H9 (cell line): ENCODE measurements around the gene RBM33. TPM values are rescaled to one million over a fixed set of nuclear protein-coding genes. Genes with fewer than 3 reads are reported as not detected.
A peak's percentile ranks its signal among the peaks of the same experiment; 100 is the strongest.

Source experiments
- DNase-seq: peaks from one replicate; pipeline ENCODE4 v3.0.0-alpha.2; 2017
- H2AFZ ChIP-seq: one replicate; pipeline ENCODE4 v1.6.1; 2013; ENCODE audit warnings: mild to moderate bottlenecking, low read length, control low read depth, moderate library complexity
- H2AK5ac ChIP-seq: 2 replicates; pipeline ENCODE4 v1.6.1; 2013; ENCODE audit warnings: low read length, control low read depth, mixed read lengths; ENCODE audit not compliant: insufficient read length
- H2BK120ac ChIP-seq: one replicate; pipeline ENCODE4 v1.6.1; 2013; ENCODE audit warnings: low read depth, mild to moderate bottlenecking, low read length, control low read depth, inconsistent platforms; ENCODE audit not compliant: poor library complexity, severe bottlenecking
- H2BK12ac ChIP-seq: 2 replicates; pipeline ENCODE4 v1.6.1; 2013; ENCODE audit warnings: low read length, control low read depth, mixed read lengths, low read depth; ENCODE audit not compliant: insufficient read length
- H2BK15ac ChIP-seq: 2 replicates; pipeline ENCODE4 v1.6.1; 2013; ENCODE audit warnings: low read depth, low read length, control low read depth
- H2BK20ac ChIP-seq: one replicate; pipeline ENCODE4 v1.6.1; 2013; ENCODE audit warnings: low read depth, mild to moderate bottlenecking, low read length, control low read depth, inconsistent platforms; ENCODE audit not compliant: poor library complexity, severe bottlenecking
- H2BK5ac ChIP-seq: 2 replicates; pipeline ENCODE4 v1.6.1; 2013; ENCODE audit warnings: low read length, control low read depth, mixed read lengths; ENCODE audit not compliant: insufficient read length
- H3K14ac ChIP-seq: 2 replicates; pipeline ENCODE4 v1.6.1; 2013; ENCODE audit warnings: low read length, control low read depth; ENCODE audit not compliant: insufficient read depth
- H3K18ac ChIP-seq: 2 replicates; pipeline ENCODE4 v1.6.1; 2013; ENCODE audit warnings: low read depth, mild to moderate bottlenecking, mixed read lengths, low read length, control low read depth; ENCODE audit not compliant: insufficient read length
- H3K23ac ChIP-seq: 2 replicates; pipeline ENCODE4 v1.6.1; 2013; ENCODE audit warnings: low read length, control low read depth, mixed read lengths, low read depth; ENCODE audit not compliant: insufficient read length
- H3K23me2 ChIP-seq: 2 replicates; pipeline ENCODE4 v1.6.1; 2013; ENCODE audit warnings: low read depth, mild to moderate bottlenecking, mixed read lengths, low read length, control low read depth; ENCODE audit not compliant: insufficient read length, poor library complexity, severe bottlenecking
- H3K27ac ChIP-seq: 2 replicates; pipeline ENCODE4 v1.5.1; 2013; ENCODE audit warnings: low read length, control low read depth, mixed read lengths, low read depth; ENCODE audit not compliant: insufficient read length
- H3K27me3 ChIP-seq: 2 replicates; pipeline ENCODE4 v1.6.1; 2013; ENCODE audit warnings: low read length, control low read depth, inconsistent platforms; ENCODE audit not compliant: insufficient read depth
- H3K4ac ChIP-seq: 2 replicates; pipeline ENCODE4 v1.6.1; 2013; ENCODE audit warnings: low read depth, mild to moderate bottlenecking, control low read depth, inconsistent platforms, low read length, moderate library complexity
- H3K4me1 ChIP-seq: 2 replicates; pipeline ENCODE4 v1.6.1; 2013; ENCODE audit warnings: low read length, control low read depth, inconsistent platforms; ENCODE audit not compliant: insufficient read depth
- H3K4me2 ChIP-seq: 2 replicates; pipeline ENCODE4 v1.6.1; 2013; ENCODE audit warnings: low read length, control low read depth, mixed read lengths; ENCODE audit not compliant: insufficient read length, insufficient read depth
- H3K56ac ChIP-seq: 2 replicates; pipeline ENCODE4 v1.6.1; 2013; ENCODE audit warnings: low read depth, mild to moderate bottlenecking, mixed read lengths, low read length, control low read depth; ENCODE audit not compliant: insufficient read length
- H3K79me1 ChIP-seq: 2 replicates; pipeline ENCODE4 v1.6.1; 2013; ENCODE audit warnings: low read depth, mild to moderate bottlenecking, moderate library complexity, low read length, control low read depth, inconsistent platforms; ENCODE audit not compliant: insufficient read depth, poor library complexity, severe bottlenecking
- H3K79me2 ChIP-seq: 2 replicates; pipeline ENCODE4 v1.6.1; 2013; ENCODE audit warnings: low read length, control low read depth, inconsistent platforms; ENCODE audit not compliant: insufficient read depth
- H3K9ac ChIP-seq: 2 replicates; pipeline ENCODE4 v1.6.1; 2013; ENCODE audit warnings: low read length, control low read depth, mixed read lengths; ENCODE audit not compliant: insufficient read length; ENCODE audit errors: extremely low read depth
- H3K9me3 ChIP-seq: one replicate; pipeline ENCODE4 v1.6.1; 2013; ENCODE audit warnings: low read depth, low read length, inconsistent platforms; ENCODE audit not compliant: control insufficient read depth
- H3T11ph ChIP-seq: one replicate; pipeline ENCODE4 v1.6.1; 2013; ENCODE audit warnings: mild to moderate bottlenecking, low read length, control low read depth, inconsistent platforms
- H4K20me1 ChIP-seq: one replicate; pipeline ENCODE4 v1.6.1; 2013; ENCODE audit not compliant: control insufficient read depth, insufficient read length, insufficient read depth
- H4K5ac ChIP-seq: 2 replicates; pipeline ENCODE4 v1.6.1; 2013; ENCODE audit warnings: low read depth, mild to moderate bottlenecking, mixed read lengths, low read length, control low read depth; ENCODE audit not compliant: insufficient read length
- H4K8ac ChIP-seq: replicated peaks from 2 replicates; pipeline ENCODE4 v1.6.1; 2013; ENCODE audit warnings: low read length, control low read depth, mixed read lengths, low read depth; ENCODE audit not compliant: insufficient read length
- H4K91ac ChIP-seq: 2 replicates; pipeline ENCODE4 v1.6.1; 2013; ENCODE audit warnings: low read depth, mild to moderate bottlenecking, moderate library complexity, mixed read lengths, low read length, control low read depth; ENCODE audit not compliant: insufficient read length
- H3K27ac Mint-ChIP-seq, 3 experiments: 2 replicates in 2 of 3; 3 replicates in 1 of 3; pipeline ENCODE4 v1.8.0; 2020 to 2021; ENCODE audit warnings: mixed read lengths in 3 of 3, mild to moderate bottlenecking in 1 of 3, moderate library complexity in 1 of 3
- H3K27me3 Mint-ChIP-seq: 2 replicates; pipeline ENCODE4 v1.8.0; 2021; ENCODE audit warnings: low read depth, mild to moderate bottlenecking, moderate library complexity, mixed read lengths
- H3K36me3 Mint-ChIP-seq, 3 experiments: 2 replicates in 2 of 3; 3 replicates in 1 of 3; pipeline ENCODE4 v1.8.0; 2020 to 2021; ENCODE audit warnings: low read depth in 3 of 3, mixed read lengths in 3 of 3; ENCODE audit not compliant: insufficient read depth in 1 of 3
- H3K4me1 Mint-ChIP-seq, 2 experiments: 2 replicates each; pipeline ENCODE4 v1.8.0; 2020; ENCODE audit warnings: mixed read lengths in 2 of 2
- H3K4me3 Mint-ChIP-seq, 2 experiments: 2 replicates in 1 of 2; 3 replicates in 1 of 2; pipeline ENCODE4 v1.8.0; 2020 to 2021; ENCODE audit warnings: mild to moderate bottlenecking in 2 of 2, mixed read lengths in 2 of 2, moderate library complexity in 1 of 2
- H3K9me3 Mint-ChIP-seq, 2 experiments: 2 replicates in 1 of 2; 3 replicates in 1 of 2; pipeline ENCODE4 v1.8.0; 2020; ENCODE audit warnings: mild to moderate bottlenecking in 2 of 2, mixed read lengths in 2 of 2, moderate library complexity in 1 of 2
- WGBS: extraction: QIAGEN DNeasy Blood & Tissue Kit; methylation state at CpG from one replicate; pipeline ENCODE4 v1.1.7; 2013; ENCODE audit warnings: missing lambda C conversion rate, low lambda C conversion rate, mixed read lengths; ENCODE audit not compliant: insufficient read length; ENCODE audit errors: extremely low coverage; 5-methylcytosine and 5-hydroxymethylcytosine counted together
- total RNA-seq: library from RNA; stranded (reverse); gene quantifications from 2 replicates; pipeline ENCODE4 v1.2.1, GENCODE V29; 2021
- TF ChIP-seq, protein P1 (sequence below): fragments of 200-600 bp; sonication (generic); conservative IDR thresholded peaks from 3 replicates; pipeline ENCODE4 v1.8.0; 2021; ENCODE audit warnings: antibody characterized with exemption, mild to moderate bottlenecking

The RBM33 gene
- total RNA-seq, 1 experiment from 2014 or later, result 71.3 TPM

DNA sequence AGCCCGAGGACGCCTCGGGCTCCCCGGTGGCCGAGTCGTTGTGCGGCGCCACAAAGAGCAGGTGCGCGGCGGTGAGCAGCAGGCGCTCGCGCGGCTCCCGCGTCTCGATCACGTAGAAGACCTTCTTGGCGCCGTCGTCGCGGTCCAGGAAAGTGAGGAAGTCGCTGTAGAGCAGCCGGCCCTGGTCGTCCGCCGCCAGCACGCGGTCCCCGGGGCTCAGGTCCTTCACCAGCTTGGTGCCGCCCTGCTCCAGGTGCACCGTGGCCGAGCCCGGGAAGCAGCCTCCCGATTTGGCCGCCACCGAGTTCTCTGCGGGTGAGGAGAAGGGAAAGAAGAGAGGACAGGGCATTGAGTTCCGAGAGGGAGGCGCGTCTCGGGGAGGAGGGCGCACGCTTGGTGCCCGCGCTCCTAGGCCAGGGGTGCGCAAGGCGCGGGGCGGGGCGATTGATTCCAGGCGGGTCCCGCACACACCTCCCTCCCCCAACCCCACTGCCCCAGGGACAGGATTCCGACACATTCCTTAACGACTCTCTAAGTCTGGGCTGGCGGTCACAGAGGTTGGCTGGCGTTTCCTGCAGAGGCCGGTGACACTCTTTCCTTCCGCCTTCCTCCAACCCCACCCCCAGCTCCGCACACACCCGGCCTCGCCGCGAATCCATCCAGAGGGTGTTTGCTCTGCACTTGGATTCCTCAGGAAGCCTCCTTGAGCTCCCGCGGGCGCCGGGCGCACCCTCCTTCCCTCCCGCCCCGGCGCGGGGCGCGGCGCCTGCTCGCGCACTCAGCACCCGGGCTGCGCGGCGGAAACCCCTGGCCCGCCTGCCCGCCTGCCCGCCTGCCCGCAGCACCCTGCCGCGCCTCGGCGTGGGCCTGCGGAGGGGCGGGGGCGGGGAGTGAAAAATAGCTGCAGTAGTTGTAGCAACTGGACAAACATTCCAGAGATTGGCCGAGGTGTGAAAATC lies 159.2 kb downstream of the RBM33 start:
- peaks cover 91% of the 10 kb centered on the region for H3K27me3 Mint-ChIP-seq
- Histone ChIP-seq H3K23ac (no peak overlapping the region), H2BK12ac (no peak overlapping the region), H2AK5ac (no peak overlapping the region), H3K9ac (no peak overlapping the region), H2BK5ac (no peak overlapping the region), H3T11ph (no peak overlapping the region), H3K56ac (no peak overlapping the region), H4K91ac (no peak overlapping the region), H3K79me2 (no peaks in the 10 kb centered on the region), H2BK15ac (no peak overlapping the region), H4K5ac (no peak overlapping the region), H3K4me1 (no peaks in the 10 kb centered on the region; the same call in 1 of the 2 replicates), H2BK20ac (no peak overlapping the region), H3K79me1 (no peaks in the 10 kb centered on the region), H3K9me3 (no peaks in the 10 kb centered on the region), H2BK120ac (no peak overlapping the region), H3K27ac (no peak overlapping the region), H4K20me1 (no peaks in the 10 kb centered on the region), H3K18ac (no peak overlapping the region), H3K23me2 (peaks cover 12% of the 10 kb centered on the region), H3K4me2 (peak overlapping the region; percentile 18), H2AFZ (no peak overlapping the region), H4K8ac (no peak overlapping the region), H3K27me3 (peaks cover 68% of the 10 kb centered on the region), H3K4ac (no peak overlapping the region), H3K14ac (no peak overlapping the region)
- TF ChIP-seq, protein P1, sequence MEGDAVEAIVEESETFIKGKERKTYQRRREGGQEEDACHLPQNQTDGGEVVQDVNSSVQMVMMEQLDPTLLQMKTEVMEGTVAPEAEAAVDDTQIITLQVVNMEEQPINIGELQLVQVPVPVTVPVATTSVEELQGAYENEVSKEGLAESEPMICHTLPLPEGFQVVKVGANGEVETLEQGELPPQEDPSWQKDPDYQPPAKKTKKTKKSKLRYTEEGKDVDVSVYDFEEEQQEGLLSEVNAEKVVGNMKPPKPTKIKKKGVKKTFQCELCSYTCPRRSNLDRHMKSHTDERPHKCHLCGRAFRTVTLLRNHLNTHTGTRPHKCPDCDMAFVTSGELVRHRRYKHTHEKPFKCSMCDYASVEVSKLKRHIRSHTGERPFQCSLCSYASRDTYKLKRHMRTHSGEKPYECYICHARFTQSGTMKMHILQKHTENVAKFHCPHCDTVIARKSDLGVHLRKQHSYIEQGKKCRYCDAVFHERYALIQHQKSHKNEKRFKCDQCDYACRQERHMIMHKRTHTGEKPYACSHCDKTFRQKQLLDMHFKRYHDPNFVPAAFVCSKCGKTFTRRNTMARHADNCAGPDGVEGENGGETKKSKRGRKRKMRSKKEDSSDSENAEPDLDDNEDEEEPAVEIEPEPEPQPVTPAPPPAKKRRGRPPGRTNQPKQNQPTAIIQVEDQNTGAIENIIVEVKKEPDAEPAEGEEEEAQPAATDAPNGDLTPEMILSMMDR, result no peak
- WGBS, result no CpG with 5 or more reads among the region's 96 CpGs
- DNase-seq, result peak; percentile 75
- peaks cover 21 to 32% of the 10 kb centered on the region in 2 experiments for H3K4me1 Mint-ChIP-seq
- peaks cover 0 to 3% (median 0%) of the 10 kb centered on the region in 3 experiments; a peak in 3 of 7 replicates for H3K36me3 Mint-ChIP-seq
- peaks cover 2 to 8% of the 10 kb centered on the region in 2 experiments; a peak in 2 of 5 replicates for H3K9me3 Mint-ChIP-seq
- peak overlapping the region; percentile 60 to 77 for H3K4me3 Mint-ChIP-seq
- no peak overlapping the region for H3K27ac Mint-ChIP-seq
